HG03354 (cell line): ENCODE data around the gene SEMA4G.
A peak's percentile ranks its signal among the peaks of the same experiment; 100 is the strongest.

Experiments
- ATAC-seq: cut with Tn5 transposase; IDR thresholded peaks from one replicate; pipeline ENCODE4 v1.9.1; 2021; ENCODE audit warnings: mild to moderate bottlenecking; ENCODE audit not compliant: unreplicated experiment, poor library complexity, severe bottlenecking

The SEMA4G gene

GRCh38 chr10:100969187-100970075 is at the start of gene SEMA4G:
TSS of gene SEMA4G (plus strand) at chr10:100969504. CDS start at chr10:100972913, 3,409 bp downstream.
- peak; percentile 74 for ATAC-seq

- no peak for ATAC-seq
Observed at GRCh38 chr10:100923580-100923979, 45.7 kb upstream of the SEMA4G start.

- ATAC-seq = no peak
Observed at GRCh38 chr10:100927266-100927665, 42.0 kb upstream of the SEMA4G start.

GRCh38 chr10:100928039-100928438 is 41.3 kb upstream of the SEMA4G start:
- no peak for ATAC-seq

- no peak for ATAC-seq
Observed at GRCh38 chr10:100930368-100930767, 38.9 kb upstream of the SEMA4G start.

GRCh38 chr10:100934084-100934659 is 35.1 kb upstream of the SEMA4G start:
- ATAC-seq = no peak

- ATAC-seq = no peak
Observed at GRCh38 chr10:100939763-100940344, 29.4 kb upstream of the SEMA4G start.

- ATAC-seq = no peak
Observed at GRCh38 chr10:100942229-100942628, 27.1 kb upstream of the SEMA4G start.

- ATAC-seq = no peak
Observed at GRCh38 chr10:100943508-100943907, 25.8 kb upstream of the SEMA4G start.

GRCh38 chr10:100945754-100946153 is 23.6 kb upstream of the SEMA4G start:
- no peak for ATAC-seq

GRCh38 chr10:100948916-100949315 is 20.4 kb upstream of the SEMA4G start:
- ATAC-seq = no peak

- ATAC-seq = no peak
Observed at GRCh38 chr10:100960251-100960650, 9.1 kb upstream of the SEMA4G start.

GRCh38 chr10:100962351-100963080 is 6.8 kb upstream of the SEMA4G start:
- ATAC-seq = no peak

- no peak for ATAC-seq
Observed at GRCh38 chr10:100963826-100964225, 5.5 kb upstream of the SEMA4G start.

GRCh38 chr10:100965820-100966219 is 3.5 kb upstream of the SEMA4G start:
- ATAC-seq = no peak

- no peak for ATAC-seq
Observed at GRCh38 chr10:100966887-100967286, 2.4 kb upstream of the SEMA4G start.

GRCh38 chr10:100967332-100967731 is 2.0 kb upstream of the SEMA4G start:
- no peak for ATAC-seq

- no peak for ATAC-seq
Observed at GRCh38 chr10:100968062-100968736, 1.1 kb upstream of the SEMA4G start.

- no peak for ATAC-seq
Observed at GRCh38 chr10:100968863-100969186, 479 bp upstream of the SEMA4G start.
